CD4-positive, alpha-beta T cell treated with Interleukin-17A for 1 hour (primary cell): ENCODE data around the gene KPNB1.

Experiments
- DNase-seq: peaks from one replicate; pipeline ENCODE4 v3.0.0-alpha.2; 2020

The KPNB1 gene

DNA sequence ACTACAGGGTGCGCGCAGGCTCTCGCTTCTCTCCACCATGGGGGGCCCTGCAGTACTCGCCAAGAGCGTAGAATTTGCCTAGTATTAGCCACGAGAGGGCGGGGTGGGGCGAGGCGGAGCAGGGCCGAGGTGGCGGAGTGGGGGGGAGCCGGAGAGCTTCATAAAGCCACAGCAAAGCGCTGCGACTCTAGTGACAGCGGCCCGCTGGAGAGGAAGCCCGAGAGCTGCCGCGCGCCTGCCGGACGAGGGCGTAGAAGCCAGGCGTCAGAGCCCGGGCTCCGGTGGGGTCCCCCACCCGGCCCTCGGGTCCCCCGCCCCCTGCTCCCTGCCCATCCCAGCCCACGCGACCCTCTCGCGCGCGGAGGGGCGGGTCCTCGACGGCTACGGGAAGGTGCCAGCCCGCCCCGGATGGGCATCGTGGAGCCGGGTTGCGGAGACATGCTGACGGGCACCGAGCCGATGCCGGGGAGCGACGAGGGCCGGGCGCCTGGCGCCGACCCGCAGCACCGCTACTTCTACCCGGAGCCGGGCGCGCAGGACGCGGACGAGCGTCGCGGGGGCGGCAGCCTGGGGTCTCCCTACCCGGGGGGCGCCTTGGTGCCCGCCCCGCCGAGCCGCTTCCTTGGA is 83.4 kb downstream of the KPNB1 start, which contains the start of gene TBX21:
Gene TBX21, plus strand, starts transcription at position 190 of the 627 bp plus-strand sequence. Its CDS starts 219 bp downstream, at position 409.
- peak; percentile 93 for DNase-seq

DNA sequence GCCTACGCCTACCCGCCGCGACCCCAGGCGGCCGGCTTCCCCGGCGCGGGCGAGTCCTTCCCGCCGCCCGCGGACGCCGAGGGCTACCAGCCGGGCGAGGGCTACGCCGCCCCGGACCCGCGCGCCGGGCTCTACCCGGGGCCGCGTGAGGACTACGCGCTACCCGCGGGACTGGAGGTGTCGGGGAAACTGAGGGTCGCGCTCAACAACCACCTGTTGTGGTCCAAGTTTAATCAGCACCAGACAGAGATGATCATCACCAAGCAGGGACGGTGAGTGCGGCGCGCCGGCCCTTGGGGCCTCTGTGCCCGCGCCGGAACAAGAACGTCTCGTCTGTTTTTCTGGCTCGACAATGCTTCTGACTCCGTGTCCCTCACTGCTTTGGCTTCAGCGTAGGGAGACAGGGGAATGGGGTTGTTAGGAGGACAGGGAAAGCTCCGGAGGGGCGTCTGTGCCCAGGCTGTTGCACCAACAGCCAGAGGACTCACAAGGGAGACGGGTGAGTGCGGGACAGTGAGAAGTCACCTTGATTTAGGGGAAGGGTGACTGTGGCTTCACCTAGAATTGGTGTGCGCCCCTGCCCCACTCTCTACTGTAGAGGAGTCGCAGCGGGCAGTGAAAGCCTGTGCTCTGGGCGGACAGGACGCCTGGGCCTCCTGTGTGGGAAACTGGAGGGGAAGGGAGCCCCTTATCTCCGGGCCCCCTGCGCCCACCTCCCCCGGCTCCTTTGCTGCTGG is 84.1 kb downstream of the KPNB1 start:
- no peak for DNase-seq

DNA sequence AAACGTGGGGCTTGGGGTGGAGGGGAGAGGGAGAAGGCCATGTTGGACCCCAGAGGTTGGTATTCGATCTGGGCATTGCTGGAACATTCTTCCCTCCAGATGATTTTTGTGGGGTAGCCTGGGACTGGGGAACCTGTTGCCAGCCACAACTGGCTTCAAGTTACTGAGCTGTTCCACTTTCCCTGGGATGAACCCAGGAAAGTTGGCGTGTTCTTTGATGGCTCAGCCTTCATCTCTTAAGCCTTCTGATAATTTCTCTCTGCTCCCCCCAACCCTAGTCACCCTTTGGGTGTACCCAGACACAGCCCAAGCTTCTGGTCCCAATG is 85.4 kb downstream of the KPNB1 start:
- no peak for DNase-seq
